BE2C (cell line): ENCODE results near the gene CD82.
"Not testable (repeated sequence)": the region's sequence is repeated elsewhere in the genome, so short reads cannot be mapped to it uniquely, and the experiment has no call there.

Experiments used
- DNase-seq: peaks from one replicate; pipeline ENCODE4 v3.0.0-alpha.2; 2020
- H3K27me3 ChIP-seq: fragments of 250-450 bp; sonication (Bioruptor Pico); 2 replicates; pipeline ENCODE4 v1.5.1; 2020; ENCODE audit warnings: mild to moderate bottlenecking
- H3K36me3 ChIP-seq: fragments of 250-450 bp; sonication (Bioruptor Pico); 2 replicates; pipeline ENCODE4 v1.5.1; 2020; ENCODE audit warnings: mild to moderate bottlenecking
- H3K4me1 ChIP-seq: fragments of 250-450 bp; sonication (Bioruptor Pico); 2 replicates; pipeline ENCODE4 v1.5.1; 2020
- H3K4me3 ChIP-seq: 2 replicates; pipeline ENCODE4 v1.5.1; 2011; ENCODE audit warnings: low read depth, low read length
- H3K9me3 ChIP-seq: fragments of 250-450 bp; sonication (Bioruptor Pico); 2 replicates; pipeline ENCODE4 v1.5.1; 2020
- TF ChIP-seq, protein P1 (sequence below): IDR thresholded peaks from 2 replicates; pipeline ENCODE4 v1.5.1; 2012; ENCODE audit warnings: mild to moderate bottlenecking, low read depth, low read length

CD82 gene

DNA sequence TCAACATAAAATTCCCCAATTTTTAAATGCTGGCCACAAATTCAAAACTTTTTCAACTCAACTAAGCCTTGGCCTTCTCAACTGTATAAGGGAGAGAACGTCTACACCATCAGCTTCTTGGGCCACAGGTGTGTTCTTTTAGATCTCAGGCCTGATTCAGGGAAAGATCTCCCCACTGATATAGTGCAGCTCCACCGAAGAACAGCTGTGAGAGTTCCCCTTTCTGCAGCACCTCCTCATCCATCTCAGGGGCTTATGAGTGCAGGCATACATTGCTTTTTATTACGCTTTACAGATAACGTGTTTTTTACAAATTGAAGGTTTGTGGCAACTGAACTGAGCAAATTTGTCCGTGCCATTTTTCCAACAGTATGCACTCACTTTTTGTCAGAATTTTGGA is 8.0 kb upstream of the CD82 start:
- Histone ChIP-seq H3K27me3 (no peaks in the 10 kb centered on the region), H3K4me1 (no peaks in the 10 kb centered on the region), H3K4me3 (no peak overlapping the region), H3K36me3 (no peaks in the 10 kb centered on the region), H3K9me3 (no peaks in the 10 kb centered on the region)
- DNase-seq = no peak
- TF ChIP-seq, protein P1, sequence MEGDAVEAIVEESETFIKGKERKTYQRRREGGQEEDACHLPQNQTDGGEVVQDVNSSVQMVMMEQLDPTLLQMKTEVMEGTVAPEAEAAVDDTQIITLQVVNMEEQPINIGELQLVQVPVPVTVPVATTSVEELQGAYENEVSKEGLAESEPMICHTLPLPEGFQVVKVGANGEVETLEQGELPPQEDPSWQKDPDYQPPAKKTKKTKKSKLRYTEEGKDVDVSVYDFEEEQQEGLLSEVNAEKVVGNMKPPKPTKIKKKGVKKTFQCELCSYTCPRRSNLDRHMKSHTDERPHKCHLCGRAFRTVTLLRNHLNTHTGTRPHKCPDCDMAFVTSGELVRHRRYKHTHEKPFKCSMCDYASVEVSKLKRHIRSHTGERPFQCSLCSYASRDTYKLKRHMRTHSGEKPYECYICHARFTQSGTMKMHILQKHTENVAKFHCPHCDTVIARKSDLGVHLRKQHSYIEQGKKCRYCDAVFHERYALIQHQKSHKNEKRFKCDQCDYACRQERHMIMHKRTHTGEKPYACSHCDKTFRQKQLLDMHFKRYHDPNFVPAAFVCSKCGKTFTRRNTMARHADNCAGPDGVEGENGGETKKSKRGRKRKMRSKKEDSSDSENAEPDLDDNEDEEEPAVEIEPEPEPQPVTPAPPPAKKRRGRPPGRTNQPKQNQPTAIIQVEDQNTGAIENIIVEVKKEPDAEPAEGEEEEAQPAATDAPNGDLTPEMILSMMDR = no peak

DNA sequence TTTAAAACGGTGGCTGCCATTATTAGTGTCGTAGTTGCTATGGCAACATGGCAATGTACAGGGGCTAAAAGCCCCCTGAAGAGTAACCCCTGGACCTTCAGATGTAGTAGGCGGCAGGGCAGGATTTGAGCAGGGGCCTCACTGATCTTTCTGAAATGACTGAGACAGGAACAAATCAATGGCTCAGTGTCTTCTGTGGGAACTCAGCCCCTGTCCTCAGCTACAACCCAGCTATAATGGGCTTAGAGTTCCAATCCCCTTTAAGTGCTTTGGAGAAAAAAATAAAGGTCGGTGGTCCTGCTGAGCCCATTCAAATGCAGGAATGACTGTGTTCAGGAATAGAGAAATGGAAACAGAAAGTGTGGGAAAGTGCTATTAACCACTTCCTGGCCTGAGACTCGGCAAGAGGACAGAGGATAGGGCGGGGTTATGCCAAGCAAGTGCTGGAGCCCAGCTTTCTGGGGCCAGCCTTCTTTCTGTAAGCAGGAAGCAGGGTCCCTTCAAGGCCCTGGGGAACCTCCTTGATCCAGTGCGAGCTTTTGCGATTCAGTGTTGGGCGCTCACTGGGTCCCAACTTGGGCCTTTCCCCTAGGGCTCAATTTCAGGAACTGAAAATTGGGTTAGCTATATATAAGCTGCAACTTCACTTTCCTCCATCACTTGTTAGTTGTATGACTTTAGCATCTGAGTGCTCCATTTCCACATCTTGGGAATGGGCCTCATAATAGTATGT is 6.1 kb upstream of the CD82 start:
- Histone ChIP-seq H3K36me3 (no peaks in the 10 kb centered on the region), H3K27me3 (no peaks in the 10 kb centered on the region), H3K9me3 (no peaks in the 10 kb centered on the region), H3K4me3 (no peak overlapping the region), H3K4me1 (no peaks in the 10 kb centered on the region)
- no peak for DNase-seq
- TF ChIP-seq, protein P1 = no peak

DNA sequence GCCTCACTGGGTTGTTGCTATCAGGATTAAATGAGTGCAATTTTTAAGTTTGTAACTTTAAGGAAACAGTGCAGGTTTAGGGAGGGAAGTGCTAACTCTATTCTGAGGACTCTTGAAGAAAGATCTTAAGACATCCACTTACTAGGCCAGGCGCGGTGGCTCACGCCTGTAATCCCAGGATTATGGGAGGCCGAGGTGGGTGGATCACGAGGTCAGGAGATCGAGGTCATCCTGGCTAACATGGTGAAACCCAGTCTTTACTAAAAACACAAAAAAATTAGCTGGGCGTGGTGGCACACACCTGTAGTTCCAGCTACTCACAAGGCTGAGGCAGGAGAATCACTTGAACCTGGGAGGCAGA is 5.5 kb upstream of the CD82 start:
- H3K4me3 ChIP-seq, H3K4me1 ChIP-seq: not testable (repeated sequence)

DNA sequence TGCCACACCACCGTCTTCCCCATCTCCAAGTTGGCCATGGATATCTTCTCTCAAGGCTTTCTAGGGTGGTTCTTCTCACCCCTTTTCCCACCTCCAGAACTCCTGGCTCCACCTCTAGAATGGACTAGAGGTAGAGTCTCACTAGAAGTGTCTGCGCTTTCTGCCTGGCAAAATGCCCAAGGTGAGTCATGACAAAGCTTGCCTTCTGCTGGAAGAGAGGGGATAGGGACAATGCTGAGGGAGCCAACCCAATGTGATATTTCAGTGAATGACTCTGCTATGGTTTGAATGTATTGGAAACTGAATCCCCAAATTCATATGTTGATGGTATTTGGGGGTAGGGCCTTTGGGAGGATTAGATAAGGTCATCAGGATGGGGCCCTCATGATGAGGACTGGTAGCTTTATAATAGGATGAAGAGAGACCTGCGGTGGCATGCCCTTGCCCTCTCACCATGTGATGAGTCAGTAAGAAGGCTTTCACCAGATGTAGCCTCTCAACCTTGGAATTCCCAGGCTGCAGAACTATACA is 4.1 kb upstream of the CD82 start:
- DNase-seq = no peak
- Histone ChIP-seq H3K9me3 (no peaks in the 10 kb centered on the region), H3K36me3 (no peaks in the 10 kb centered on the region), H3K4me3 (no peak overlapping the region), H3K4me1 (no peaks in the 10 kb centered on the region), H3K27me3 (no peaks in the 10 kb centered on the region)
- TF ChIP-seq, protein P1 = no peak

More for the DNA sequence above, 5.5 kb upstream of the CD82 start:
- H3K27me3 ChIP-seq, DNase-seq, H3K9me3 ChIP-seq, H3K36me3 ChIP-seq: not testable (repeated sequence)

DNA sequence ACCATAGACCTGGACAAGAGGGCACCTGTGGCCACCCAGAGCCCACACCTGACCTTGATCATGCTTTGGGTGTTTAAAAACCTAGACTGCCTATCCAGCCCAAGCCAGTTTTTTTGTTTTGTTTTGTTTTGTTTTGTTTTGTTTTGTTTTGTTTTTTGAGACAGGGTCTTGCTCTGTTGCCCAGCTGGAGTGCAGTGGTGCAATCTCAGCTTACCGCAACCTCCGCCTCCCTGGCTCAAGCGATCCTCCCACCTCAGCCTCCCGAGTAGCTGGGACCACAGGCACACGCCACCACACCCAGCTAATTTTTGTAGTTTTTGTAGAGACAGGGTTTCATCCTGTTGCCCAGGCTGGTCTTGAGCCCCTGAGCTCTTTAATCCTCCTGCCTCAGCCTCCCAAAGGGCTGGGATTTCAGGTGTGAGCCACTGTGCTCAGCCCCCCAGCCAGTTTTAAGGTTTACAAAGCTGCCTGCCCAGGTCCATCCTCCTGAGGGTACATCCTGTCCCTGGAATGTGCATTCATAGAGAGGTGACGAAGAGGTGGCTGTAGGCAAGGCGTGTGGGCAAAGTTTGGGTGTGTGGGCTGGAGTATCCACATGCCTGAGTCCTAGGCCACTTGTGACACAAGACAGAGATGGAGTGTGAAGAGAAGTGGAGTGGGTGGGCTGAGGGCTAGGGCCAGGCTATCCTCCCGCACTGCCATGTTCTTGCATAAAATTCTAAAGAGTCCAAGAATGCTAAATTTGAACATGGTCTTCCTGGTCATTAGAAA is 3.3 kb upstream of the CD82 start:
- Histone ChIP-seq H3K4me1 (no peaks in the 10 kb centered on the region), H3K4me3 (no peak overlapping the region), H3K27me3 (no peaks in the 10 kb centered on the region), H3K36me3 (no peaks in the 10 kb centered on the region), H3K9me3 (no peaks in the 10 kb centered on the region)
- TF ChIP-seq, protein P1 = no peak
- no peak for DNase-seq

DNA sequence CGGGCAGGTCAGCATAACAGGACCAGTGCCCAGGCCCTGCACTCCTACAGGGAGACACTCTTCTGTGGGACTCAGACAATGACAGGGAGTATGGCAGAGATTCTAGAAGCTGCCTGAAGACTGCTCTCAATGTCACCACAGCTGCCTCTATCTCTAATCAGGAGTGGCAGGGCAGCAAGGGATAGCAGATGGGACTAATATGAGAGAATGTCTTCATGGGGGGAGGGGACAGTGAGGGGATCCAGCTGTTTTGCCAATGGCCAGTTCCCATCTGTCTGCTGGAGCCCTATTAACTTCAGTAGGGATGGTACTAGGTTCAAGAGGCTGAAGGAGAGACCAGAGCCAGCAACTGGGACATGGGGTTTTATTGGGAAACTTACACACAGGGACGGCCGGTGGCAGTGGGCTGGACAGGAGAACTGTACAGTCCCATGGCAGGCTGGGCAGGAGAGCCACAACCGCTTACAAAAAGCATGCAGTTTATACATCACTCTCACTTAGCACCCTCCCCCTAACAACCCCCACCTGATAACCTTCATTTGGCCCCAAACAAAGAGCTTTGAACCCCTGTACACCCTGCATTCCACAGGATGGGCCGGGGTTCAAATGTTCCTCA is 2.5 kb upstream of the CD82 start:
- no peaks in the 10 kb centered on the region for H3K36me3 ChIP-seq
- no peaks in the 10 kb centered on the region for H3K4me1 ChIP-seq
- H3K4me3 ChIP-seq = no peak overlapping the region
- TF ChIP-seq, protein P1 = no peak
- DNase-seq = no peak
- H3K9me3 ChIP-seq = no peaks in the 10 kb centered on the region
- no peaks in the 10 kb centered on the region for H3K27me3 ChIP-seq
